ENCODE measurements around the gene S100A9.

Gene S100A9

DNA sequence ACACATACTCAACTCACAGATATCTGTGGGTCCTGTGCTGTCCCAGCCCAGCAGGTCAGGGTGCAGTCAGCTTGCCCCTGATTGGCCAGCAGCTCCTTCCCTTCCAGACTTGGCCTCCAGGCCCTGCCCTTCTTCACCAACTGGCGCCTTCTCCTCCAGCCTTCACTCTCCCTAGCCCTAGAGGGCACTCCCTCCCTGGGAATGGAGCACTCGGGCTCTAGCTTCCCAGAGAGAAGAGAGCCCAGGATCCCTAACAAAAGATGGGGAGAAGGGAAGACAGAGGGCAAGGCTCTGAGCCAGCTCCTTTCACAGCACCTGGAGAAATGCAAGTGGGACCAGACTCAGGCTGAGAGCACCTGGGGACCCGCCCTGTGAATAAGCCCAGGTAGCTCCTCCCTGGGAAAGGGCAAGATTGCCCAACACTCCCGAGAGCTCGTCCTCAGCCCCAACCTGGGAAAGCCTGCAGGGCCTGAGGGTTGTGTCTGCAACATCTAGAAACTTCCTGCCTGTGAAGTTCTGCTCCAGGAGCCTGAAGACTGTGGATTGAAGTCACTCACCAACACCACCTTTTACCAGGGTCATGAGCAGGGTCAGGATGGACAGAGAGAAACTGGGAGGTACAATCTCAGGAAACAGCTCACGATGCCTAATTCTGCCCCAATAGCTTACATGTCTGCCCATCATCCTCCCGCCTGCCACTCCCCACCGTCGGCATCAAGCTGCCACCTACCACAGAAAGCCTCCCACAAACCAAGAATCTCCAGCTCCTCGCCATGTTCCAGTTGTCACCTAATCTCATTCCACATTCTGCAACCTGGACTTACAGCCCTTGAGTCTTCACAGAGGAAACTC is 8.9 kb upstream of the S100A9 start, which contains the start of gene PGLYRP4:
Gene PGLYRP4 (minus strand): TSS at position 331 of the 852 bp plus-strand sequence. CDS start 909 bp downstream, outside the sequence.
- Histone ChIP-seq H3K9me3 (ENCODE audit: control insufficient read depth, insufficient read depth, low read length) (no peaks in the 10 kb centered on the region), H3K9me2 (replicated peaks; ENCODE audit: control insufficient read depth, low read length) (no peaks in the 10 kb centered on the region), H3K27ac (ENCODE audit: low read depth, low read length) (no peak within 1 kb of the TSS), H4K20me1 (ENCODE audit: control insufficient read depth, insufficient read depth, low read depth, low read length) (no peaks in the 10 kb centered on the region), H3K79me2 (ENCODE audit: control insufficient read depth, low read length) (no peaks in the 10 kb centered on the region), H3K36me3 (ENCODE audit: control insufficient read depth, low read length) (no peaks in the 10 kb centered on the region), H3K4me1 (ENCODE audit: control insufficient read depth, low read length) (no peaks in the 10 kb centered on the region), H3K4me3 (ENCODE audit: low read length) (no peak within 1 kb of the TSS), H3K4me2 (ENCODE audit: low read length) (no peak within 1 kb of the TSS), H3K27me3 (ENCODE audit: control insufficient read depth, low read length) (peaks cover 23% of the 10 kb centered on the region), H3F3A (ENCODE audit: control insufficient read depth, insufficient read depth) (no peaks in the 10 kb centered on the region)
- no peak for TF ChIP-seq EZH2phosphoT487 (IDR thresholded peaks at IDR 0.05; ENCODE audit: borderline replicate concordance, low read length)
- TF ChIP-seq, protein P1, sequence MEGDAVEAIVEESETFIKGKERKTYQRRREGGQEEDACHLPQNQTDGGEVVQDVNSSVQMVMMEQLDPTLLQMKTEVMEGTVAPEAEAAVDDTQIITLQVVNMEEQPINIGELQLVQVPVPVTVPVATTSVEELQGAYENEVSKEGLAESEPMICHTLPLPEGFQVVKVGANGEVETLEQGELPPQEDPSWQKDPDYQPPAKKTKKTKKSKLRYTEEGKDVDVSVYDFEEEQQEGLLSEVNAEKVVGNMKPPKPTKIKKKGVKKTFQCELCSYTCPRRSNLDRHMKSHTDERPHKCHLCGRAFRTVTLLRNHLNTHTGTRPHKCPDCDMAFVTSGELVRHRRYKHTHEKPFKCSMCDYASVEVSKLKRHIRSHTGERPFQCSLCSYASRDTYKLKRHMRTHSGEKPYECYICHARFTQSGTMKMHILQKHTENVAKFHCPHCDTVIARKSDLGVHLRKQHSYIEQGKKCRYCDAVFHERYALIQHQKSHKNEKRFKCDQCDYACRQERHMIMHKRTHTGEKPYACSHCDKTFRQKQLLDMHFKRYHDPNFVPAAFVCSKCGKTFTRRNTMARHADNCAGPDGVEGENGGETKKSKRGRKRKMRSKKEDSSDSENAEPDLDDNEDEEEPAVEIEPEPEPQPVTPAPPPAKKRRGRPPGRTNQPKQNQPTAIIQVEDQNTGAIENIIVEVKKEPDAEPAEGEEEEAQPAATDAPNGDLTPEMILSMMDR (IDR thresholded peaks at IDR 0.05; ENCODE audit: low read depth, low read length, poor library complexity, severe bottlenecking): no peak

DNA sequence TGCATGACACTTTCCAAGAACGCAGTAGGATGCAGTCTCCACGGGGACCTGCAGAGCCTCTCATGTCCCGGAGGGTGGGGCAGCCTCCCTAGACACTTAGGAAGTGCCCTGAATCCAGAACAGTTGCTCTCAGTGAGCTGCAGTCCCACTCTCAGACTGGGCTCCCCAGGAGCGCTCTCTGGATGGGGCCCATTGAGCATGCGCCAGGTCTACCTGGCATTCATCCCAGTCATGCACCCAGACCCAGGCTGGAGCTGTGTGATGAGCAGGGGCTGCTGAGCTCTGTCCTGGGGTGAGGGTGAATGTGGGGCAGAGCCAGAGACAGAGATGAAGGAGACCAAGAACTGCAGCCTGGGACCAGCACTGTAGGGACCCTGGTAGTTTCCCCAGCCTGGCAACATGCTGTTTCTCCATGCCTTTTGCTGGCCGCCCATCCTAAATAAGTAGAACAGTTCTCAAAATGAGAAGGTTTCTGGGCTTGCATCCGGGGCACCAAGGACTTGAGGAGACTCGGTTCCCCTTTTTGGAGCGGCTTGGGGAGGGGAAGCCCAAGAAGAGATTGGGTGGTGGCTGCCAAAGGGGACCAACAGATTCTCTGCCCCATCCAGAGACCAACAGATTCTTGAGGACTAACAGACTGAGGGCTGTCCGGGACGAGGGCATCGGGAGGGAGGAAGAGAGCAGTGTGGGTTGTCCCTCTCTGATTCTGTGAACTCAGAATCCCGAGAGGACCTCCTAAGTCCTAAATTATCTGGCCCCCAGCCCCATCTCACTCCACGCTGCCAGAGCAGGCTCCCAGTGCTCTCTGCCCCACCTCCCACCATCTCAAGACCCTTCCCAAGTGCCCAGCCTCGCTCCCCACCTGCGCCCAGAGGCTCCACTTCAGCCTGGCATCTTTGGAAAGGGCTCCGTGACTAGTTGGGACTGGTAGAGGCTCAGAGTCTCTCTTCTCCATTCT is 8.0 kb upstream of the S100A9 start:
- no peaks in the 10 kb centered on the region for H3K36me3 ChIP-seq (ENCODE audit: control insufficient read depth, low read length)
- H3K4me2 ChIP-seq (ENCODE audit: low read length): no peak overlapping the region
- peaks cover 18% of the 10 kb centered on the region for H3K27me3 ChIP-seq (ENCODE audit: control insufficient read depth, low read length)
- H3K9me2 ChIP-seq (replicated peaks; ENCODE audit: control insufficient read depth, low read length): no peaks in the 10 kb centered on the region
- no peaks in the 10 kb centered on the region for H3K4me1 ChIP-seq (ENCODE audit: control insufficient read depth, low read length)
- no peaks in the 10 kb centered on the region for H3K9me3 ChIP-seq (ENCODE audit: control insufficient read depth, insufficient read depth, low read length)
- no peaks in the 10 kb centered on the region for H3K79me2 ChIP-seq (ENCODE audit: control insufficient read depth, low read length)
- H3K27ac ChIP-seq (ENCODE audit: low read depth, low read length): no peak overlapping the region
- no peak overlapping the region for H3K4me3 ChIP-seq (ENCODE audit: low read length)
- H4K20me1 ChIP-seq (ENCODE audit: control insufficient read depth, insufficient read depth, low read depth, low read length): no peaks in the 10 kb centered on the region
- TF ChIP-seq, protein P1 (IDR thresholded peaks at IDR 0.05; ENCODE audit: low read depth, low read length, poor library complexity, severe bottlenecking): no peak
- no peak for TF ChIP-seq EZH2phosphoT487 (IDR thresholded peaks at IDR 0.05; ENCODE audit: borderline replicate concordance, low read length)
- H3F3A ChIP-seq (ENCODE audit: control insufficient read depth, insufficient read depth): no peaks in the 10 kb centered on the region

DNA sequence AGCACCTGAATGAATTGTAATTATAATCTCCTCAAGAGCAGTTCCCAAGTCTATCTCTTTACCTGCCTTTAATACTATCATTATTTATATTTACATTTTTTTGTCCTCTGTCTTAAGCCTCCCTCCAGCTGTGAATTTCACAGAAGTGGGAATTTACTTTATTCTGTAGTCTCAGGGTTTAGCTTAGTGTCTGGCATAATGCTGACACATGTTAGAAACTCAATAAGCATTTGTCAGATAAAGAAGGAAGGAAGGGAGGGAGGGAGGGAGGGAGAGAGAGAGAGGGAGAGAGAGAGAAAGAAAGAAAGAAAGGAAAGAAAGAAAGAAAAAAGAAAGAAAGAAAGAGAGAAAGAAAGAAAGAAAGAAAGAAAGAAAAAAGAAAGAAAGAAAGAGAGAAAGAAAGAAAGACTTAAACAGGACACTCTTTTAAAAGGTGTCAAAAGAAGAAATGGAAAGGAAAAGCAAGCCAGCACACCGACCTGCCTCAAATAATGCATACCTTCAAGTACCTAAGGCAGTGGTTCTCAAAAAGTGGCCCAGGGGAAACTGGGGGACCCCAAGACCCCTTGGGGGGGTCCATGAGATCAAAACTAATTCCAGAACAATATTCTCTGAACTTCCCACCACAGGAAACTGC is 7.2 kb upstream of the S100A9 start:
- no peak overlapping the region for H3K4me2 ChIP-seq (ENCODE audit: low read length)
- no peaks in the 10 kb centered on the region for H3F3A ChIP-seq (ENCODE audit: control insufficient read depth, insufficient read depth)
- no peaks in the 10 kb centered on the region for H4K20me1 ChIP-seq (ENCODE audit: control insufficient read depth, insufficient read depth, low read depth, low read length)
- no peaks in the 10 kb centered on the region for H3K4me1 ChIP-seq (ENCODE audit: control insufficient read depth, low read length)
- no peaks in the 10 kb centered on the region for H3K9me3 ChIP-seq (ENCODE audit: control insufficient read depth, insufficient read depth, low read length)
- H3K9me2 ChIP-seq (replicated peaks; ENCODE audit: control insufficient read depth, low read length): no peaks in the 10 kb centered on the region
- H3K27me3 ChIP-seq (ENCODE audit: control insufficient read depth, low read length): peaks cover 18% of the 10 kb centered on the region
- TF ChIP-seq, protein P1 (IDR thresholded peaks at IDR 0.05; ENCODE audit: low read depth, low read length, poor library complexity, severe bottlenecking): no peak
- no peak for TF ChIP-seq EZH2phosphoT487 (IDR thresholded peaks at IDR 0.05; ENCODE audit: borderline replicate concordance, low read length)
- no peak overlapping the region for H3K4me3 ChIP-seq (ENCODE audit: low read length)
- no peaks in the 10 kb centered on the region for H3K79me2 ChIP-seq (ENCODE audit: control insufficient read depth, low read length)
- H3K27ac ChIP-seq (ENCODE audit: low read depth, low read length): no peak overlapping the region
- no peaks in the 10 kb centered on the region for H3K36me3 ChIP-seq (ENCODE audit: control insufficient read depth, low read length)

All from DOHH2 (cell line).